Nephron progenitor cell (in vitro differentiated cells): ENCODE measurements around the gene LRFN2.

Experiments used
- DNase-seq: peaks from one replicate; pipeline ENCODE4 v3.0.0; 2021
- H3K27ac Mint-ChIP-seq: 2 replicates; pipeline ENCODE4 v1.8.0; 2021; ENCODE audit warnings: mild to moderate bottlenecking, moderate library complexity, mixed read lengths
- H3K27me3 Mint-ChIP-seq: 2 replicates; pipeline ENCODE4 v1.8.0; 2021; ENCODE audit warnings: mild to moderate bottlenecking, low read depth, mixed read lengths; ENCODE audit not compliant: poor library complexity
- H3K36me3 Mint-ChIP-seq: 2 replicates; pipeline ENCODE4 v1.8.0; 2021; ENCODE audit warnings: low read depth, mixed read lengths
- H3K4me1 Mint-ChIP-seq: 2 replicates; pipeline ENCODE4 v1.8.0; 2021; ENCODE audit warnings: mixed read lengths
- H3K4me3 Mint-ChIP-seq: 2 replicates; pipeline ENCODE4 v1.8.0; 2021; ENCODE audit warnings: mild to moderate bottlenecking, moderate library complexity, mixed read lengths
- H3K9me3 Mint-ChIP-seq: 2 replicates; pipeline ENCODE4 v1.8.0; 2021; ENCODE audit warnings: mild to moderate bottlenecking, moderate library complexity, mixed read lengths
- CTCF ChIP-seq: fragments of 200-600 bp; sonication (generic); IDR thresholded peaks from 2 replicates; pipeline ENCODE4 v1.5.0; 2021; ENCODE audit warnings: antibody characterized with exemption

LRFN2 gene

GRCh38 chr6:40586369-40587201, 579 bp downstream of the LRFN2 start:
- Mint-ChIP-seq H3K9me3 (no peaks in the 10 kb centered on the region), H3K36me3 (no peaks in the 10 kb centered on the region), H3K27me3 (peaks cover 71% of the 10 kb centered on the region), H3K4me1 (peaks cover 42% of the 10 kb centered on the region), H3K27ac (no peak overlapping the region), H3K4me3 (peak overlapping the region; percentile 94)
- DNase-seq = peak; percentile 46
- TF ChIP-seq CTCF = no peak

GRCh38 chr6:40585651-40586269, 1.4 kb downstream of the LRFN2 start:
- peaks cover 42% of the 10 kb centered on the region for H3K4me1 Mint-ChIP-seq
- no peak for TF ChIP-seq CTCF
- H3K9me3 Mint-ChIP-seq = no peaks in the 10 kb centered on the region
- H3K36me3 Mint-ChIP-seq = no peaks in the 10 kb centered on the region
- DNase-seq = peak; percentile 42
- peaks cover 66% of the 10 kb centered on the region for H3K27me3 Mint-ChIP-seq
- no peak overlapping the region for H3K27ac Mint-ChIP-seq
- H3K4me3 Mint-ChIP-seq = peak overlapping the region; percentile 79

GRCh38 chr6:40585223-40585622, 1.9 kb downstream of the LRFN2 start:
- H3K4me1 Mint-ChIP-seq = peaks cover 42% of the 10 kb centered on the region
- no peak overlapping the region for H3K27ac Mint-ChIP-seq
- H3K36me3 Mint-ChIP-seq = no peaks in the 10 kb centered on the region
- peaks cover 61% of the 10 kb centered on the region for H3K27me3 Mint-ChIP-seq
- H3K9me3 Mint-ChIP-seq = no peaks in the 10 kb centered on the region
- no peak for DNase-seq
- H3K4me3 Mint-ChIP-seq = peak overlapping the region; percentile 79
- no peak for TF ChIP-seq CTCF

- no peak for DNase-seq
- H3K9me3 Mint-ChIP-seq = no peaks in the 10 kb centered on the region
- peaks cover 42% of the 10 kb centered on the region for H3K4me1 Mint-ChIP-seq
- peak overlapping the region; percentile 3 for H3K4me3 Mint-ChIP-seq
- H3K27ac Mint-ChIP-seq = no peak overlapping the region
- H3K27me3 Mint-ChIP-seq = peaks cover 56% of the 10 kb centered on the region
- no peak for TF ChIP-seq CTCF
- H3K36me3 Mint-ChIP-seq = no peaks in the 10 kb centered on the region
These were observed 2.4 kb downstream of the LRFN2 start for GRCh38 chr6:40584741-40585140.

GRCh38 chr6:40583709-40584108, 3.5 kb downstream of the LRFN2 start:
- Mint-ChIP-seq H3K27me3 (peaks cover 45% of the 10 kb centered on the region), H3K36me3 (no peaks in the 10 kb centered on the region), H3K9me3 (no peaks in the 10 kb centered on the region), H3K4me1 (peaks cover 42% of the 10 kb centered on the region), H3K27ac (no peak overlapping the region), H3K4me3 (no peak overlapping the region)
- DNase-seq = no peak
- no peak for TF ChIP-seq CTCF

GRCh38 chr6:40582892-40583291, 4.3 kb downstream of the LRFN2 start:
- no peak for DNase-seq
- Mint-ChIP-seq H3K36me3 (no peaks in the 10 kb centered on the region), H3K9me3 (no peaks in the 10 kb centered on the region), H3K4me3 (no peak overlapping the region), H3K27me3 (peaks cover 38% of the 10 kb centered on the region), H3K27ac (no peak overlapping the region), H3K4me1 (peaks cover 42% of the 10 kb centered on the region)
- TF ChIP-seq CTCF = peak; percentile 17
